Measurements from ENCODE around the gene EXOC6.
"Not testable (repeated sequence)": the region's sequence is repeated elsewhere in the genome, so short reads cannot be mapped to it uniquely, and the experiment has no call there.

Gene EXOC6

DNA sequence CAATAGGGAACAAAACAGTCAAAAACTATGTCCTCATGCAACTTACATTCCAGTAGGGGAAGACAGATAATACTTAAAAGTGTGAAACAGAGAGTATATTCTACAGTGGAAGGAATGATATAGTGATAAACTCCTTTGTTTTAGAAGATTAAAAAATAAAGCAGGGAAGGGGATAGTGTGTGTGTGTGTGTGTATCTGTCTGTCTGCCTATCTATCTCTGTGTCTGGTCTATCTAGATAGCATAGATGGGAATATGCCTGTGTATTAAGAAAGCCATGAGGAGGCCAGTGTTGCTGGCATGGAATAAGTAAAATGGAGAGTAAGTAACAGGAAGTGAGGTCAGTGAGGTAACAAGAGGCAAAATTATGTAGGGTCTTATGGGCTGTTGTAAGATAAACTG lies 42.2 kb downstream of the EXOC6 start:
- DNase-seq = no peak

GRCh38 chr10:92891885-92892690 lies 43.8 kb downstream of the EXOC6 start:
- DNase-seq = no peak

- no peak for DNase-seq
Observed at GRCh38 chr10:92892691-92893054, 44.4 kb downstream of the EXOC6 start.

- no peak for DNase-seq
Observed at GRCh38 chr10:92894081-92894655, 45.8 kb downstream of the EXOC6 start.

GRCh38 chr10:92897916-92898315 lies 49.6 kb downstream of the EXOC6 start:
- no peak for DNase-seq

- no peak for DNase-seq
Observed at GRCh38 chr10:92901819-92902251, 53.5 kb downstream of the EXOC6 start.

GRCh38 chr10:92903633-92904032 lies 55.3 kb downstream of the EXOC6 start:
- no peak for DNase-seq

- no peak for DNase-seq
Observed at GRCh38 chr10:92907280-92907679, 59.0 kb downstream of the EXOC6 start.

DNA sequence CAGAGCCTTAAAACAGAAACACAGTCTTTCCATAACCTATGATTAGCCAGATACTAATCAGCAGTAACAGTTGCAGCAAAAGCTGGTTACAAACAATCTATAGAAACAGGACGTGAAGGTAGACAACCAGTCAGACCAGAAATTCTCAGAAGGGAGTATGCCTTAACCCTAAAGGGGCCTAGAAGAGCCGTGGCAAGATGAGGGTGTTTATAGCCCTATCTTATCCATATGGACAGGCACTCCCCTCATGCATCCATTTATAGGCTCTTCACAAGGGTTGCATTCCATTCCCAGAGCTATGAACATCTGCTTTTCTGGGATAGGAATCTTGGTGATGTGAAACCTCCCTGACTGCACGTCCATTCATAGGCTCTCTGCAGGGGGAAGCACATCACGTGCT lies 64.3 kb downstream of the EXOC6 start:
- DNase-seq = not testable (repeated sequence)

- DNase-seq = no peak
Observed at GRCh38 chr10:92913973-92914372, 65.7 kb downstream of the EXOC6 start.

- peak; percentile 56 for DNase-seq
Observed at GRCh38 chr10:92914478-92915325, 66.4 kb downstream of the EXOC6 start.

- no peak for DNase-seq
Observed at GRCh38 chr10:92915892-92916291, 67.6 kb downstream of the EXOC6 start.

GRCh38 chr10:92916433-92916832 lies 68.1 kb downstream of the EXOC6 start:
- DNase-seq = no peak

DNA sequence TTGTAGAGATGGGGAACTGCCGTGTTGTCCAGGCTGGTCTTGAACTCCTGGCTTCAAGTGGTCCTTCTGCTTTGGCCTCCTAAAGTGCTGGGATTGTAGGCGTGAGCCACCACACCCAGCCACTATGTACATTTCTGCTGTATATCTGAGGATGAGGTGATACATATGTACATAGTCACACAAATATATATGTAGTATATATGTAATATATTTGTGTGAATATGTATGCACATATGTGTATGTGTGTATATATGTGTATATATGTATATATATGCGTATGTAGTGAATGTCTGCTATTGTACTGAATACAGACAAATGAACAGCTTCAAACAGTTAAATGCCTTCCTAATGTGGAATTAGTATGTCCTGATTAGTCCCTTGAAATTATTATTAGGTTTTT lies 70.3 kb downstream of the EXOC6 start:
- DNase-seq = no peak

GRCh38 chr10:92920866-92921265 lies 72.5 kb downstream of the EXOC6 start:
- DNase-seq = no peak

- peak; percentile 41 for DNase-seq
Observed at GRCh38 chr10:92923416-92923815, 75.1 kb downstream of the EXOC6 start.

GRCh38 chr10:92929896-92930295 lies 81.6 kb downstream of the EXOC6 start:
- DNase-seq = no peak

GRCh38 chr10:92931597-92931996 lies 83.3 kb downstream of the EXOC6 start:
- no peak for DNase-seq

DNA sequence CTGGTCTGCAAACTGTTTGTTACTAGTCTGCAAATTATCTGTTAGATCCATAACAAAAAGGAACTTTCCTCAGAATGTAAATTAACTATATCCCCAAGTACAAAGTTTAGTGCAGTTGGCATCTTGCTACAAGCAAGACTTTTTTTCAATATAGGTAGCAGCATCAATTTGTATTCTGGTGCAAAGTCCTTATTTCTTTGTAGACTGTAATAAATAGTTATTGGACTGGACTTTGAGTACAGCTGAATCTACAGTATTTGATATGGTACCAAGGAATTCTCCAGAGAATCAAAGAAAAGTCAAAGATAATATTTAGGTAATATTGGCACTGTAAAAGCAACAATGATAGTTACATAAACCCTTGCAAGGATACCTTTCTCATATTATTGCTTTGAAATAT lies 89.6 kb downstream of the EXOC6 start:
- no peak for DNase-seq

GRCh38 chr10:92938841-92939240 lies 90.5 kb downstream of the EXOC6 start:
- no peak for DNase-seq

DNA sequence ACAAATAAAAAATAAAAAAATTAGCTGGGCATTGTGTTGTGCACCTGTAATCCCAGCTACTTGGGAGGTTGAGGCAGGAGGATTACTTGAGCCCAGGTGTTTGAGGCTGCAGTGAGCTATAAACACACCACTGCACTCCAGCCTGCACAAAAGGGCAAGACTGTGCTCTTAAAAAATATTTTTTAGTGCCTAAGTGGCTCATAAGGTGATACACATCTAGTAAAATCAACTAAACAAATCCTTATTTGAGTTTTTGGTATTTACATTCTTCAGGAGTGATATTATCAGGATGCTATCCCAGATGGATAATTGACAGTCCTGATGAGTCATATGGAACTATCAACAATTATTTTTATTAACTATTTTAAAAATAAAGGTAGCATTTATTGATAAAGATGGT lies 93.9 kb downstream of the EXOC6 start:
- DNase-seq = no peak

- no peak for DNase-seq
Observed at GRCh38 chr10:92946491-92946890, 98.2 kb downstream of the EXOC6 start.

GRCh38 chr10:92952573-92952972 lies 104.3 kb downstream of the EXOC6 start:
- DNase-seq = not testable (repeated sequence)

Data from suppressor macrophage treated with lipopolysaccharide for 4 hours (primary cell).